Natural killer cell (primary cell): ENCODE measurements around the gene INHBB. TPM values are rescaled to one million over a fixed set of nuclear protein-coding genes. Genes with fewer than 3 reads are reported as not detected.

Source experiments
- ATAC-seq, 3 donors: fragments of 150-1000 bp in 2 of 3; fragments of 200-7000 bp in 1 of 3; cut with Tn5 transposase; 1 replicate in 1 of 3; 2 replicates in 2 of 3; pipeline ENCODE4 v1.10.0; 2021; ENCODE audit warnings: mild to moderate bottlenecking in 2 of 3, moderate library complexity in 2 of 3
- DNase-seq, 2 donors: peaks; one replicate each; pipeline versions ENCODE4 v3.0.0 to v3.0.0-alpha.2; 2013 to 2021; ENCODE audit warnings: mixed read lengths in 1 of 2
- H3K27ac ChIP-seq: one replicate; pipeline ENCODE4 v1.5.1; 2013; ENCODE audit warnings: mild to moderate bottlenecking, low read length
- H3K27me3 ChIP-seq: one replicate; pipeline ENCODE4 v1.6.1; 2013; ENCODE audit warnings: low read length; ENCODE audit not compliant: control insufficient read depth, insufficient read depth
- H3K36me3 ChIP-seq: one replicate; pipeline ENCODE4 v1.6.1; 2013; ENCODE audit warnings: low read length; ENCODE audit not compliant: control insufficient read depth, insufficient read depth
- H3K4me1 ChIP-seq: one replicate; pipeline ENCODE4 v1.6.1; 2013; ENCODE audit warnings: low read length; ENCODE audit not compliant: control insufficient read depth, insufficient read depth
- H3K4me3 ChIP-seq: one replicate; pipeline ENCODE4 v1.5.1; 2013; ENCODE audit warnings: low read length
- H3K9me3 ChIP-seq: one replicate; pipeline ENCODE4 v1.6.1; 2013; ENCODE audit warnings: low read length; ENCODE audit not compliant: control insufficient read depth, insufficient read depth
- H3K27ac Mint-ChIP-seq, 2 donors: one replicate each; pipeline ENCODE4 v1.8.0; 2022; ENCODE audit warnings: mild to moderate bottlenecking in 2 of 2, mixed read lengths in 2 of 2, moderate library complexity in 1 of 2
- H3K27me3 Mint-ChIP-seq, 2 donors: one replicate each; pipeline ENCODE4 v1.8.0; 2022; ENCODE audit warnings: low read depth in 2 of 2, mixed read lengths in 2 of 2
- H3K36me3 Mint-ChIP-seq: one replicate; pipeline ENCODE4 v1.8.0; 2022; ENCODE audit warnings: mixed read lengths
- H3K4me1 Mint-ChIP-seq, 2 donors: one replicate each; pipeline ENCODE4 v1.8.0; 2022; ENCODE audit warnings: mixed read lengths in 2 of 2
- H3K4me3 Mint-ChIP-seq: one replicate; pipeline ENCODE4 v1.8.0; 2022; ENCODE audit warnings: mild to moderate bottlenecking, moderate library complexity, mixed read lengths
- H3K9me3 Mint-ChIP-seq, 2 donors: one replicate each; pipeline ENCODE4 v1.8.0; 2022; ENCODE audit warnings: mixed read lengths in 2 of 2
- WGBS: methylation state at CpG from one replicate; pipeline ENCODE4 v1.1.7; 2013; ENCODE audit warnings: missing lambda C conversion rate; ENCODE audit not compliant: insufficient coverage; 5-methylcytosine and 5-hydroxymethylcytosine counted together
- intact Hi-C: fragments of 100-400 bp; cut with micrococcal nuclease; formaldehyde crosslinking; loops from one replicate; pipeline ENCODE4 v1.14.2; 2022
- total RNA-seq, 4 donors: library from RNA; stranded (reverse); fragments of 120-200 nt in 1 of 4; gene quantifications; one replicate each; pipeline versions ENCODE4 v1.2.3 to v1.2.4, GENCODE V29; 2013 to 2022
- TF ChIP-seq, protein P1 (sequence below): fragments of 200-600 bp; IDR thresholded peaks from one replicate; pipeline ENCODE4 v1.8.0; 2022; ENCODE audit warnings: antibody characterized with exemption

Gene INHBB
- total RNA-seq, 3 donors from 2014 or later (not counting 1 experiment from before 2014, with no cell fraction given), result 0.07 to 0.10 TPM; not detected in 1

DNA sequence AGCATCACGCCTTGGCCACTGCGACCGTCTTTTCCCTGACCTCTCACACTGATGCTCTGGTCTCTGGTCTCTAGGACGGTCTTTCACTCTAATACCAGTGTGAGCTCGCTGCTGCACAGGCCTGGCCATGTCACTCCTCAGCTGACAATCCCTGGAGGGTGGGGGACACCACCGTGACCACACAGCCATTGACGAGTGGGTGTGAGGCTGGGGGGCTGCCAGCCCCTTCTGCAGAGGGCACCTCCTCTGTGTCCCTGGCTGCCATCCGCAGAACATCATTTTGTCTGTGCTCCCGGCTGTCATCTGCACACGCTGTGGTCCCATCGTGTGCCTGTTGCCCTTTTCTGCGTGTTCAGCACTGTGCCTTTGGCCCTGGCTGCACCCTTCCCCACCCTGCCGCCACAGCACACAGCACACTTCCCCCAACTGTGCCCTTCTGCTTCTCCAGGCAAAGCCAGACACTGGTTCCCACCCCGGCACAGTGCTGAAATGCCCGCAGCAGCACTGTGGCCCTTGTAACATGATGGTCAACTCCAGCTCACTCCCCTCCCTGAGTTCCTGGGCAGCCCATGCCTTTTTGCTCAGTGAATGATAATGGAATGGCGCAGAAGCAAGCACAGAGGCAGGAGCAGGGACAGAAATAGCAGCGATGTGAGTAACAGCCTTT lies 30.4 kb upstream of the INHBB start:
- Mint-ChIP-seq H3K27ac (no peak overlapping the region), H3K9me3 (no peaks in the 10 kb centered on the region), H3K4me3 (peak overlapping the region; percentile 56), H3K36me3 (no peaks in the 10 kb centered on the region), H3K4me1 (peaks cover 11 to 17% of the 10 kb centered on the region in 2 donors), H3K27me3 (peaks cover 15 to 23% of the 10 kb centered on the region in 2 donors)
- Histone ChIP-seq H3K27me3 (no peaks in the 10 kb centered on the region), H3K36me3 (no peaks in the 10 kb centered on the region), H3K27ac (no peak overlapping the region), H3K4me1 (peaks cover 11% of the 10 kb centered on the region), H3K4me3 (no peak overlapping the region), H3K9me3 (no peaks in the 10 kb centered on the region)
- TF ChIP-seq, protein P1, sequence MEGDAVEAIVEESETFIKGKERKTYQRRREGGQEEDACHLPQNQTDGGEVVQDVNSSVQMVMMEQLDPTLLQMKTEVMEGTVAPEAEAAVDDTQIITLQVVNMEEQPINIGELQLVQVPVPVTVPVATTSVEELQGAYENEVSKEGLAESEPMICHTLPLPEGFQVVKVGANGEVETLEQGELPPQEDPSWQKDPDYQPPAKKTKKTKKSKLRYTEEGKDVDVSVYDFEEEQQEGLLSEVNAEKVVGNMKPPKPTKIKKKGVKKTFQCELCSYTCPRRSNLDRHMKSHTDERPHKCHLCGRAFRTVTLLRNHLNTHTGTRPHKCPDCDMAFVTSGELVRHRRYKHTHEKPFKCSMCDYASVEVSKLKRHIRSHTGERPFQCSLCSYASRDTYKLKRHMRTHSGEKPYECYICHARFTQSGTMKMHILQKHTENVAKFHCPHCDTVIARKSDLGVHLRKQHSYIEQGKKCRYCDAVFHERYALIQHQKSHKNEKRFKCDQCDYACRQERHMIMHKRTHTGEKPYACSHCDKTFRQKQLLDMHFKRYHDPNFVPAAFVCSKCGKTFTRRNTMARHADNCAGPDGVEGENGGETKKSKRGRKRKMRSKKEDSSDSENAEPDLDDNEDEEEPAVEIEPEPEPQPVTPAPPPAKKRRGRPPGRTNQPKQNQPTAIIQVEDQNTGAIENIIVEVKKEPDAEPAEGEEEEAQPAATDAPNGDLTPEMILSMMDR, result no peak
- no peak for ATAC-seq
- WGBS, result 90% methylated on average over 17 of the region's 17 CpGs
- intact Hi-C loops, result loop anchor here (10.0 kb wide), 1 partner anchor 671 kb away; no protein-coding TSS in a partner anchor
- no peak for DNase-seq

DNA sequence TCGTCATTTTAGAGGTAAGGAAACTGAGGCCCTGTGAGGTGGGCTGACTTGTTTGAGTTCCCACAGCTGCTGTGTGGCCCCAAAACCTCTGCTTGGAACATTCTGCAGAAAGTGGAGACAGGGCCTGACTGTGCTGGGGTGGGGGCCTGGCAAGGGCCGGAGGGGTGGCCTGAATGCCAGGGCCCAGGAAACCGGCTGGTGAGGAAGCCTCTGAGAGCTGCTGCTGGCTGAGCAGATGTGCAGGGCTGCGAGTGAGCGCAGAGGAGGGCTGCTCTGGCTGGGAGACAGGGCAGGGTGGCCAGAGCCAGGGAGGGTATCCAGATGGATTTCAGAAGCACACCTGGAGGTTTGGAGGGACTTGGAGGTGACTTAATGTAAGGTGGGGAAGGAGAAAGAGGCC lies 29.9 kb upstream of the INHBB start:
- H3K27me3 Mint-ChIP-seq, result peaks cover 17 to 23% of the 10 kb centered on the region in 2 donors
- no peaks in the 10 kb centered on the region for H3K9me3 Mint-ChIP-seq
- no peaks in the 10 kb centered on the region for H3K27me3 ChIP-seq
- H3K4me3 ChIP-seq, result no peak overlapping the region
- H3K9me3 ChIP-seq, result no peaks in the 10 kb centered on the region
- TF ChIP-seq, protein P1, result no peak
- 90% methylated on average over 5 of the region's 5 CpGs for WGBS
- no peaks in the 10 kb centered on the region for H3K36me3 ChIP-seq
- H3K27ac Mint-ChIP-seq, result no peak overlapping the region
- intact Hi-C loops, result loop anchor here (10.0 kb wide), 1 partner anchor 671 kb away; no protein-coding TSS in a partner anchor
- H3K36me3 Mint-ChIP-seq, result no peaks in the 10 kb centered on the region
- H3K27ac ChIP-seq, result no peak overlapping the region
- DNase-seq (no peak), ATAC-seq (no peak)
- peaks cover 11 to 17% of the 10 kb centered on the region in 2 donors for H3K4me1 Mint-ChIP-seq
- H3K4me3 Mint-ChIP-seq, result no peak overlapping the region
- peaks cover 11% of the 10 kb centered on the region for H3K4me1 ChIP-seq

DNA sequence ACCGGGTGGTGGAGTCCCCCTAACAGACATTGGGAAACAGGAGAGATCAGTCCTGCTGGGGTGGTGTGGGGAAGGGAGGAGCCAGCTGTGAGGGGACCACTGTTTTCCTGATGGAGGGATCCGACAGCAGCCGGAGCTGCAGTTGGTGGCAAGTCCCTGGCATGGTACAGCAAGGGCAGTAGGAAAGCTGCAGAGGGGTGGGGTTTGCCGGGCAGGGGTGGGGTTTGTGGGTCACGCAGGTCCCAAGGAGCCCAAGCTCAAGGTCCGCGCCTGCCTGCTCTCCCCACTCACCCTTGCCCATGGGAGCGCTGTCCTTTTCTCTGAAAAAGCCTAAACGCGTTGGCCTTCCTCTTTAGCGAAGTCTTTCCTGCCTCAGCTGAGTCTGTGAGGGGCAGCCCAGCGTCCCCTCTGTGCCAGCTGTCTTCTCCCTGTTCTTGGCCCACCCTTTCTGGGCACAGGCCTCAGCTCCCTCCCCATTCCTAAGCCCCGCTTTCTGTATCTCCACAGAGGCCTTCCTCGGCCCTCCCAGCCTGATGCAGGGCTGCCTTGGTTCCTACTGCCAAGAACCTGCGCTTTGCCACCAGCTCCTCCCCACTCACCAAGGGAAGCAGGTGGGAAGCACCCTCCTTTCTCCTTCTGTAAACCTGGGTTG lies 29.3 kb upstream of the INHBB start:
- H3K27me3 ChIP-seq, result no peaks in the 10 kb centered on the region
- WGBS, result 94% methylated on average over 15 of the region's 15 CpGs
- no peak for ATAC-seq
- no peaks in the 10 kb centered on the region for H3K9me3 ChIP-seq
- H3K4me1 Mint-ChIP-seq, result peaks cover 11 to 17% of the 10 kb centered on the region in 2 donors
- no peaks in the 10 kb centered on the region for H3K36me3 ChIP-seq
- H3K27ac ChIP-seq, result no peak overlapping the region
- H3K4me1 ChIP-seq, result peaks cover 11% of the 10 kb centered on the region
- peak overlapping the region; percentile 22 for H3K4me3 Mint-ChIP-seq
- no peaks in the 10 kb centered on the region for H3K36me3 Mint-ChIP-seq
- no peaks in the 10 kb centered on the region for H3K9me3 Mint-ChIP-seq
- intact Hi-C loops, result loop anchor here (10.0 kb wide), 1 partner anchor 672 kb away; no protein-coding TSS in a partner anchor
- H3K27me3 Mint-ChIP-seq, result peaks cover 17 to 23% of the 10 kb centered on the region in 2 donors
- no peak overlapping the region for H3K4me3 ChIP-seq
- H3K27ac Mint-ChIP-seq, result no peak overlapping the region
- TF ChIP-seq, protein P1, result no peak
- no peak for DNase-seq
